NCI-H2227 treated with DMSO at 0.1 percent for 48 hours (cell line): ENCODE data around the gene CSPG4.
"Not testable (repeated sequence)": the region's sequence is repeated elsewhere in the genome, so short reads cannot be mapped to it uniquely, and the experiment has no call there.

ENCODE experiments used
- DNase-seq: peaks from one replicate; lab custom pipeline; 2025; lab: John Stamatoyannopoulos, UW

The CSPG4 gene

GRCh38 chr15:75688278-75688557 is 24.4 kb downstream of the CSPG4 start:
- no peak for DNase-seq

- no peak for DNase-seq
Observed at GRCh38 chr15:75687486-75688277, 25.0 kb downstream of the CSPG4 start.

GRCh38 chr15:75686212-75686642 is 26.4 kb downstream of the CSPG4 start:
- DNase-seq, result peak; percentile 2

- no peak for DNase-seq
Observed at GRCh38 chr15:75685195-75685594, 27.5 kb downstream of the CSPG4 start.

- no peak for DNase-seq
Observed at GRCh38 chr15:75684648-75685047, 28.0 kb downstream of the CSPG4 start.

GRCh38 chr15:75683646-75684312 is 28.9 kb downstream of the CSPG4 start:
- peak; percentile 50 for DNase-seq

GRCh38 chr15:75682181-75683135 is 30.2 kb downstream of the CSPG4 start:
- DNase-seq, result no peak

- DNase-seq, result no peak
Observed at GRCh38 chr15:75680007-75680789, 32.5 kb downstream of the CSPG4 start.

- DNase-seq, result not testable (repeated sequence)
Observed at GRCh38 chr15:75678324-75678690, 34.3 kb downstream of the CSPG4 start.

- DNase-seq, result no peak
Observed at GRCh38 chr15:75677465-75678323, 35.0 kb downstream of the CSPG4 start.

GRCh38 chr15:75676688-75677464 is 35.8 kb downstream of the CSPG4 start:
- DNase-seq, result no peak

GRCh38 chr15:75675579-75676404 is 36.9 kb downstream of the CSPG4 start:
- no peak for DNase-seq

- DNase-seq, result no peak
Observed at GRCh38 chr15:75674366-75674765, 38.3 kb downstream of the CSPG4 start.

GRCh38 chr15:75673426-75674235 is 39.0 kb downstream of the CSPG4 start:
- DNase-seq, result no peak

- no peak for DNase-seq
Observed at GRCh38 chr15:75672646-75673425, 39.8 kb downstream of the CSPG4 start.

GRCh38 chr15:75671730-75672602 is 40.7 kb downstream of the CSPG4 start:
- DNase-seq, result no peak

- DNase-seq, result no peak
Observed at GRCh38 chr15:75669879-75670212, 42.8 kb downstream of the CSPG4 start.
